ENCODE measurements around the gene TBX3. TPM values are rescaled to one million over a fixed set of nuclear protein-coding genes. Genes with fewer than 3 reads are reported as not detected.
A peak's percentile ranks its signal among the peaks of the same experiment; 100 is the strongest.

TBX3 gene
- total RNA-seq, 1 donor from 2014 or later = 55.1 TPM

DNA sequence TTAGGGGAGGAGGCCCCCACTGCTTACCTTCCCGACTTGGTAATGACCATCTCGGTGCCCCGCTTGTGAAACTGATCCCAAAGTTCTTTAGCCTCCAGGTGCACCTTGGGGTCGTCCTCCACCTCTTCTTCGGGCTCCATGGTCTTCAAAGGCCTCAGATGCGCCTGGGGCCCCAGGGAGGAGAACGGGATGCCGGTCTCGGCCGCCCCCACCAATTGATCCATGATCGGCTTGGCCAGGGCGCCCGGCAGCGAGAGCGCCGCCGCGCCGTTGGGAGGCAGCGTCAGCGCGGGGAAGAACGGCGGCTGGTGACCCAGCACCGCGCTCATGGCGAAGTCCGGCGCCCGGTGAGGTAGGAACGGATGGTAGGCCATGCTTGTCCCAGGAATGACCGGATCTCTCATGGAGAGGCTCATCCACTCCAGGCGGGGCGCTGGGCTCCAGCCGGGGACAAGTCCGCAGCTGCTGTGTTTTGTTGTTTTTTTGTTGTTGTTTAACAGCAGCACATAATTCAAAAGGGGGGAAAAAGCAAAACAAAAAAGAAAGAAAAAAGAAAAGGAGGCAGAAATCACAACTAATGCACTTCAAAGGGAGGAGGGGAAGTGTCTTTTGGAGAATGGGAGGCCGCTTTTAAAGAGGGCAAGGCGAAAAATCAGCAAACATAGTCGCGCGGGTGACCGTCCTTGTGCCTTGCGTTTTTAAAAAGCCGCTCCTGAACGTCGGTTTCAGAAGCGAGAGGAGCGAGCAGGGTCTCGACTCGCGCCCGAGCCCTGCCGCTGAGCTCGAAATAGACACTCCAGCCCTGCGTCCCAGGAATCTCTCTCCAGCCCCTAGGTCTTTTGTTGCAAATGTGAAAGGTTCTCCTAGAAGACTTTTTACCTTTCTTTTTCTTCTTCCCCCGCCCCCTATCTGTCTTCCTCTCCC is 928 bp downstream of the TBX3 start:
- peak; percentile 56 for DNase-seq

- DNase-seq = peak; percentile 34
Observed at GRCh38 chr12:114682106-114682784, 1.7 kb downstream of the TBX3 start.

DNA sequence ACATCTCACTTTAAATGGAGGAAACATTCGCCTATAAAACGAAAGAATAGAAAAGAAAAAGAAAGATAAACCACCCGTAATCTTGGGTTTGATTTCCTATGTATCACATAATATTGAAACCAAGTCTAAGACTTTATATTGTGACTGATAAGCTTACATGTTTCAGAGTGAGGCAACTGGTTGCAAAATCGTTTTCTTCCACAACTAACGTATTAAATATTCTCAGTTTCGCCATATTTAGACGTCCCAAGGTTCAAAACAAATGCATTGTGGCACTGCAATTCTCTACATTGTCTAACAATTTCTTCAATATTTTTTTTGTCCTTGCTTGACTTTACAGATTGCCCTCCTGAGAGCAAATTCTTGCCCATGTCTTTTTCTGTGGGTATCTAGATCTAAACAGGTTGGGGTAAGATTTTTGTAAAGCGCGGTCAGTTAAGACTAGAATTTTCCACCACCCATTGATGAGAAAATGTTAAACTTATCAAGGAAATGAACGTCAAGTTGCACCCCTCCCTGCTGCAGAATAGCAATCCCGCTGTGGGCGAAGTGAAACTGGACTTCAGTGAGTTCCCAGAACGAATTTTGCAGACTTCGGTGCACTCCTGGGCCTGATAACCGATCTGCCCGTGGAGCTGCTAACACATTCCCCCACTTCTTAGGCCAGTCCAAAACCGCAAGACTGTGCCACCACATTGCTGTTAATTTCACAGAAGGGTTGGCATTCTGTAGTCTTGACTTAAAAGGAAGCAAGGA is 2.7 kb downstream of the TBX3 start:
- peak; percentile 66 for DNase-seq

- DNase-seq = peak; percentile 42
Observed at GRCh38 chr12:114680604-114681069, 3.3 kb downstream of the TBX3 start.

DNA sequence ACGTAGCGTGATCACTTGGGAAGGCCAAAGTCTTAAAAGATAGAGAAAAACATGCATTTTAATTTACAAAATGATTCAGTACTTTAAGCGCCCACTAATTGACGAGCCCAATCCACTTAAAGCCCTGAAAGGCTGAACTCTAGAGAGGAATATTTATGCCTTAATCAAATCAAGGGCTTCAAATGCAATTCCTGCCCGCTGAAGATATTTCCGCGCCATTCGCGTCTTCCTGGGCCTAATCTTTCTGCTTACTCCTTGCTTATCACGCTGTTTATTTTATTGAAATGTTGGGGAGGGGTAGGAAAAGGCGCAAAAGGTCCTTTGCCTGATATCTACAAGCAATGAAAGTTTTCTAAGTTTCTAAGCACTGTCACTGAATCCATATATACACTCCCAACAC is 4.0 kb downstream of the TBX3 start:
- DNase-seq = peak; percentile 29

DNA sequence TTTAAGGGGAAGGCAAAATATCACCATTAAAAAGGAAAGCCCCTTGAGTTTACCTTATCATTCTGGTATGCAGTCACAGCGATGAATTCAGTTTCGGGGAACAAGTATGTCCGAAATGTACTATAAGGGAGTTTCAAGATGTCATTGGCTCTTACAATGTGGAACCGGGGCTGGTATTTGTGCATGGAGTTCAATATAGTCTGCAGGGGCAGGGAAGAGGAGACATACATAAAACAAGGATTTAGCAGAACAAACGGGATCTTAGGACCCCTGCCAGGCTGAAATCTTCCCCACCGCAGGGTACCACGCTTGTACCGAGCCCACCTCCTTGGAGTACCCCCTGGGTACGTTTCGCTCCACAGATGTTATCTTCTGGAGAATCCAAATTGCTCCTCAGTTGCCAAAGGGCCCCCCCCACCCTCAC is 4.5 kb downstream of the TBX3 start:
- peak; percentile 40 for DNase-seq

DNA sequence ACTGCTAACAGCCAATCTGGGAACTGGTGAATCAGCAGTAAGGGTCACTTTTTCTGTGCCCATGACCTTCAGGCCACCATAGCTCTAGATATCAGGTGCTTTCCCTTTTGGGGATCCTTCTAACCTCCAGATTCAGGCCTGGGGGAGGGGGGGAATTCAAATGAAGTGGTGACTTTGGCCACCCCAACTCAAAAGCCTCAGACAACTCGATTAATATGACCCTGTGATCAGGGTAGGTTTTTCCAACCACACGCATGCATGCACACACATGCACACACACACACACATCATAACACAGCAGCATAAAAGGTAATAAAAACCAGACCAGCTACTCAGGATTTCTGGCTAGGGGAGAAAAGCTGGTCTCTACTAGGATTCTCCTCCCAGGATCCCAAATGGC is 5.3 kb downstream of the TBX3 start:
- peak; percentile 17 for DNase-seq

- peak; percentile 8 for DNase-seq
Observed at GRCh38 chr12:114678028-114678427, 5.9 kb downstream of the TBX3 start.

DNA sequence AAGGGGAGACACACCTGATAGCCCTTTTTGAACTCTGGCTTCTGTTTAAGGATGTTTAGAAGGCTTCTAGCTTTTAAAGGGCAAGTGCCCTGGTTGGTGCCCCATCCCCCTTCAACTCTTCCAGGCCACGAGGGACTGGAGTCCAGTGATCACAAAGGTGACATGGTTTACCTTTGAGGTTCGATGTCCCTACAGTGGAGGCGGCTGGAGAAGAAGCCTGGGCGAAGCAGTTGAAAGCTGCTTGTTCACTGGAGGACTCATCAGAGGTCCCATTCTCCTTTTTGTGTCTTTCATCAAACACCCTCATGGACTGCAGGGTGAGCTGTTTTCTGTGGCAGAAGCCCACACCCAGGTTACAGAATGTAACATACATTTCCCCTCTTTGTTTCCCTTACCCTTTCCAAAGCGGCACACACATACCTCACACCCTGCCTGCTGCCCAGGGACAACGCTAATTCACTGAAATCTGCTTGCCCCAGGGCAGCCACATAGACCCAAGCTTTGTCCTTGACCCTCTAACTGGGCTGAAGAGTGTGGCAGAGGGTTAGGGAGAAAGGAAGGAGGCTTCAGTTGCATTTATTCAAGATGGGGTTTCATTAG is 7.7 kb downstream of the TBX3 start:
- DNase-seq = peak; percentile 38

DNA sequence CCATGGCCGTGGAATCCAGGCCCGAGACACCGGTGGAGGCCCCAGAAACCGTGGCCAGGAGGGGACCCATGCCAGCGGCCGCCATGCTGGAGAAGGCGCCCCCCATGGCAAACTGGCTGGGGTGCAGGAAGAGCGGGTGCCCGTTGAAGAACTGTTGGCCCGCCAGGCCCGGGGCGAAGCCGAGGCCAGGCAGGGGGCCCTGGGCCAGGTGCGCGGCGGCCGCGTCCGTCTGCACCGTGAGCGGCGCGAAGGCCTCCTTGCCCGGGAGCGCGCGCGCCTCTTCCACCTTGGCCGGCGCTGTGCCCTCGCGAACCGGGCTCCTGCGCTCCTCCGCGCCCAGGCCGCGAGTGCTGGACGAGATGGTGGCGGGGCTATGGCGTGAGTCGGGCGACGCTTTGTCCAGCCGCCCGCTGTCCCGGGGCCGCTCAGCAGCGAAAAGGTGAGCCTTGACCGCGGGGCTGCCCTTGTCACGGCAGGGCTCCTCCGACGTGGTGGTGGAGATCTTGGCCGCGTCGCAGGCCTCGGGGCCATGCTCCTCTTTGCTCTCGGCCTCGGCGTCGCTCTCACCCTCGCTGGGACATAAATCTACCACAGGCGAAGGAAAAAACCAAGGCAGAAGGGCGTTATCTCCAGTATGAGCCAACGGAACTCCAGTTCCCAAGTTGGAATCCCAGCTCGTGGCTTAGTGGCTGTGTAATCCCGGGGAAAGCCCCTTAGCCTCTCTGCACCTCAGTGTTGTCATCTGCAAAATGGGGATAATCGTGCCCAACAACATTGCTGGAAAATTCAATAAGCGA is 9.5 kb downstream of the TBX3 start:
- peak; percentile 24 for DNase-seq

- peak; percentile 12 for DNase-seq
Observed at GRCh38 chr12:114673901-114674250, 10.1 kb downstream of the TBX3 start.

DNA sequence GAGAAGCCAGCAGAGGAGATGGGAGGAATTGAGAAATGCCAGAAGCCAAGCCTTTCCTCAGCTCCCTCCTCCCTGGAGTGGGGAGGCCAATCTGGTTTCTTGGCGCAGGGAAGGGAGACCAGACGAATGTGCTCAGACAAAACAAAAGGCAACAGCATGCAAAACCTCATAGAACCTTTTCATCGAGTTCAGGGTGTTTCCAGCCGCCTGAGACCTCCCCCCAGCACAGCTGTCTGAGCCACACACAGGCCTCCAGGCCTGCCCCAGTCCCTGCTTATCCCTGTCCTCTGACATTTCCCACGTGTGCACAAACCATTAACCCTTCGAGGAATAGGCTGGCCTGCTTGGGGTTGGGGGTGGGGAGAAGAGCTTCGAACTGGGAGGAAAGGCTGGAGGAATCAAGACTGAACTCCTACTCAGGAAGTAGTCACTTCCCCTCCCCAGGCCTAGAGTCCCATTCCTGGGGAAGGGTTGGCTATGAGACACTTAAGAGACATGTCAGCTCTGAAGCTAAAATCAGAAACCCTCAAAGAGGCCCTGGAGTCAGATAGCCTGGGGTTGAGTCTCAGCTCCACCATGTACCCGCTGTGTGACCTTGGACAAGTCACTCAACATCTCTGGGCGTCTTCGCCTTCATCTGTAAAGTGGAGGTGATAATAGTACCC is 10.7 kb downstream of the TBX3 start:
- DNase-seq = peak; percentile 90

DNA sequence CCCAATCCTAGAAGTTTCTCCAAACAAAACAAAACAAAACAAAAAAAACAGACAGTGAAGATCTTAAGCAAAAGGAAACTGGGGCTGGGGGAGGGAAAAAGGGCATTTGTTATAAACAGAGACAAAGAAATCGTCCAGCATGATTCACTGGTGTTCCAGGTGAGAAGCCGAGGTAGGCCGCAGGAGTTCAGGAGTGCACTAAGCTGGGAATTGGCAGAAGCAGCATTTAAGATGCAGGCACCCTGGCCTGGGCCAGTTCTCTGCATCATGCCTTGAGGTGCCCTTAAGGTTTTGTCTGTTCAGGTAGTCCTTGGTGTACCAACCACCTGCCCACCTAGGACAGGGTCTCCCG is 11.2 kb downstream of the TBX3 start:
- no peak for DNase-seq

- DNase-seq = peak; percentile 74
Observed at GRCh38 chr12:114671443-114672411, 12.2 kb downstream of the TBX3 start.

DNA sequence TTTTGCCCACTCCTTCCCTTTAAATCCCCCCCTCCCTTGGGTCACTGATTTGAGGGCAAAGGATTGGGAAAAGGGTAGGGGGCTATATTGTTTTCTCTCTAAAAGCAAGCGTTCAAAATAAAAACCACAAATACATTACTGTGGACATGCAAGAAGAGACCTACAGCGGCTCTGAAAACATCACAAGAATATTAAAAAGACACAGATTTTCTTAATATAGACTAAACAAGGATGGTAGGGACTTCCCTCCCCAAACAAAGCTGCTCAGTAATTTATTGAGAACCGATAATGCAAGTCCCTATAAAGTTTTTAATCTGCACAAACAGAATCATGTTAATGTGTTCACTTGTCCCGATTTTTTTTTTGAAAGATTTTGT is 12.9 kb downstream of the TBX3 start:
- no peak for DNase-seq

DNA sequence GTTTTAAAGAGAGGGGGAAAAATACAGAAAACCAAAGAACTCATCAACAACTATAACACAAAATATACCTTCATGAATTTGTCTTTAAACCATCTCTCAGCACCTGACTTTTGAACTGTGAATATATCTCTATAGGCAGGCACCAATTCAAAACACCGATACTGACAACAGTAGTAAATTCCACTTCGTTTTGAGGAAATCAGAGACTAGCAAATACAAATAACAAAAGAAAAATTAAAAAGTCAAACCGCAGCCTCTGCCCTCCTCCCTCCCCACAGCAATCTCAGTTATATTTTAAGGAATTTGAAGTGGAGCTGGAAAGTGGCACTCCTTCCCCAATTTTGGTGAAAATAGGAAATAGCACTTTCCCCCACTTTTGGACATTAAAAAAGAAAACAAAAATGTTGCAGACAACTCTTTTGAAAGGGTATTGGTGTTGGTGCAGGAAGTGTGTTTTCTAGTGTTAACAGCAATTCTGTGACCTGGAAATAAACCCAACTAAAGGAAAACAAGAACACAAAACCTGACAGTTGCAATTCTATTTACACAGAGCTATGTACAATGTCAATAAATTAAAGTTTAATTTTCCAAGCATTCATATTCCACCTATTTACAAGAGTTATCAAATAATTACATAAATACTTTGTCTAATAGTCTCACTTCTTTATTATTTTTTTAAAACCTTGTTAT is 13.5 kb downstream of the TBX3 start:
- peak; percentile 28 for DNase-seq

DNA sequence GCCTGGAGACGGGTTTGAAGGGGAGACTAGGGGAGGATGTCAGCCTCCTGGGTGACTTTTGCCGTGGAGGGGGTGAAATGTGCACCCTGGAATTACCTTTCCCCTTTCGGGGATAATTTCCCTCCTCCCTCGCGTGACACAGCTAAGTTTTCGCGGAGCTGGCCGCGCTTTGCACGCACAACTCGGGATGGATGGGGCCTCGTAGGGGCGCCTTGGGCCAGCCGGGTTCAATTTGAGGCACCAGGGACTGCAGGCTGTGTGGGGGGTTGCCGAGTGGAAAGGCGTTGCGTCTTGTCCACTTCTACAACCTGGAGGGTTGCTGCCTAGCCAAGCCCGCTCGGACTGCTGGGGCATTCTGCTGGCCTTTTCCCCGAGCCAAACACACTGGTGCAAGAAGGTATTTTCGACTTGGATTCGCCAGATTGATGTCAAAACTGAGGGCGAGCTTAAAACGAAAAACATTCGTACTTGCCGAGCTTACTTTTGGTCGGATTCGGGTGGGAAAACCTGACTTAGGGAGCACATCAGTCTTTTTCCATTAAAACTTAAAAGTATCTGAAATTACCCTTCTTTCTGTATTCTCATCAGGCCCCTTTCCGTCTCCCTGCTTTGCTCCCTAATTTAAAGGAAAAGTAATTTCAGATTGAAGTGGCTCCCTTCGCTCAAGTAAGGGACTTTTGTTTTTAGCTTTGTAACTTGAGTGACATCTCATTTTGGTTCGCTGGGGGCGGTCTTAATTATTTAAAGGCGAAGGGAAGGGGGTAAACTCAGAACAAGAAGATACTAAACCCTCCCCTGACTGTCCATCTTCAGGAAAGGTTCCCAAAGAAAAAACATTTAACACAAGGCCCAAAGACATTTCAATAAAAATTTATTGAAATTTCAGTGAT is 14.3 kb downstream of the TBX3 start:
- peak; percentile 69 for DNase-seq

GRCh38 chr12:114668886-114669288 is 15.1 kb downstream of the TBX3 start:
- DNase-seq = no peak

All from tongue (tissue), 2 donors.